AG09319 (cell line): ENCODE data around the gene MESD.

ENCODE experiments used
- DNase-seq: peaks from one replicate; pipeline ENCODE4 v3.0.0-alpha.2; 2010; ENCODE audit warnings: low read depth; ENCODE audit errors: extremely low read depth
- TF ChIP-seq, protein P1 (sequence below): IDR thresholded peaks from 2 replicates; pipeline ENCODE4 v1.5.1; 2011; ENCODE audit warnings: low read depth, mild to moderate bottlenecking, inconsistent platforms, low read length, moderate library complexity

Gene MESD

DNA sequence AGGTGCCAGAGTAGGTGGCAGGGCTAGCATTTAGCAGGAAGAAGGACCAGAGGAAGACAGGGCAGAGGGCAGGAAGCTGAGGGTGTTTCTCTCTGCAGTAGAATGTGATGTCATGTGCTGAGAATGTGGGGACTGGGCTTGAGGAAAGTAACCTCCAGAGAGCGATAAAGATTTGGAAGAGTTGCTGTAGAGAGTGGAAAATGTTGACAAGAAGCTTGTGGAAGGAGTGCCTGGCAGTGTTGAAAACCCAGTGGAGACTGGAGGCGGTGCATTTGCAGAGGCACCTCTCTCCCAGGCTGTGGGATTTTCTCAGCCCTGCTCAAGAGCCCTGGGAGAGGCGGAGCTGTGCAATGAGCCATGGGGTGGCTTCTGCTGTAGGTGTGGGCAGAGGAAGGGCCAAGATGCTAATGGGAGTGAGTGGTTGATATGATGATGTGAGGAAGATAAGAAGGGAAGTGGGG, 54.8 kb downstream of the MESD start:
- DNase-seq: no peak
- TF ChIP-seq, protein P1, sequence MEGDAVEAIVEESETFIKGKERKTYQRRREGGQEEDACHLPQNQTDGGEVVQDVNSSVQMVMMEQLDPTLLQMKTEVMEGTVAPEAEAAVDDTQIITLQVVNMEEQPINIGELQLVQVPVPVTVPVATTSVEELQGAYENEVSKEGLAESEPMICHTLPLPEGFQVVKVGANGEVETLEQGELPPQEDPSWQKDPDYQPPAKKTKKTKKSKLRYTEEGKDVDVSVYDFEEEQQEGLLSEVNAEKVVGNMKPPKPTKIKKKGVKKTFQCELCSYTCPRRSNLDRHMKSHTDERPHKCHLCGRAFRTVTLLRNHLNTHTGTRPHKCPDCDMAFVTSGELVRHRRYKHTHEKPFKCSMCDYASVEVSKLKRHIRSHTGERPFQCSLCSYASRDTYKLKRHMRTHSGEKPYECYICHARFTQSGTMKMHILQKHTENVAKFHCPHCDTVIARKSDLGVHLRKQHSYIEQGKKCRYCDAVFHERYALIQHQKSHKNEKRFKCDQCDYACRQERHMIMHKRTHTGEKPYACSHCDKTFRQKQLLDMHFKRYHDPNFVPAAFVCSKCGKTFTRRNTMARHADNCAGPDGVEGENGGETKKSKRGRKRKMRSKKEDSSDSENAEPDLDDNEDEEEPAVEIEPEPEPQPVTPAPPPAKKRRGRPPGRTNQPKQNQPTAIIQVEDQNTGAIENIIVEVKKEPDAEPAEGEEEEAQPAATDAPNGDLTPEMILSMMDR: no peak

DNA sequence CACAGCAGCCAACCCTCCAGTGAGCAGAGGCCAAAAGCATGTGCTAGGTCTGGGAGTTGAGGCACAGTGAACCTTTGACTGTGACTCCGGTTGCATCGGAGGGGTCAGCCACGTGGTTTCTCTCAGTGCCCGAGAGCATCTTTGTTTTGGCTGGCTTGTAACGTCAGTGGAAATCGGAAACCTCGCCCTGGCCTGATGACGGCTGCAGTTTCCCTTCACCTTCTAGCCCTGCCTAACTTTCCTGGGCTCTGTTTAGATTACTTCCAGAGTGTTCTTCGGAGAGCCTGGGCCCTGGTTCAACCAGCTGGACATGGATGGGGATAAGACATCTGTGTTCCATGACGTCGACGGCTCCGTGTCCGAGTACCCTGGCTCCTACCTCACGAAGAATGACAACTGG, 56.6 kb downstream of the MESD start:
- DNase-seq: no peak
- TF ChIP-seq, protein P1: no peak

DNA sequence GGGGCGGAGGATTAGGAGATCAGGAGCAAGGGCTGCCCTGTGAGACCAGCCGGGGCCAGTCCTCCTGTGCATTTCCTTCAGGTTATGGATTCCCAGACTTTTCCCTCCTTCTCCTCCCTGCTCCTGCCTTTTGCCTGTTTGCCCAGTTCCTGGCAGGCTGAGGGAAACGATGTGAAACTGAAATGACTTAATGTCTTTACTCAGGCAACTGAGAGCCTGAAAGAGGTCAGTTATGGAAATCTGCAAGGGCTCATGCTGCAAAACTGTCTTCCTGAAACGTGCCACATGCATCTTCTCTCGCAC, 57.2 kb downstream of the MESD start:
- TF ChIP-seq, protein P1: no peak
- DNase-seq: no peak

- TF ChIP-seq, protein P1: no peak
- no peak for DNase-seq
Observed at GRCh38 chr15:80931721-80932512, 57.7 kb downstream of the MESD start.

DNA sequence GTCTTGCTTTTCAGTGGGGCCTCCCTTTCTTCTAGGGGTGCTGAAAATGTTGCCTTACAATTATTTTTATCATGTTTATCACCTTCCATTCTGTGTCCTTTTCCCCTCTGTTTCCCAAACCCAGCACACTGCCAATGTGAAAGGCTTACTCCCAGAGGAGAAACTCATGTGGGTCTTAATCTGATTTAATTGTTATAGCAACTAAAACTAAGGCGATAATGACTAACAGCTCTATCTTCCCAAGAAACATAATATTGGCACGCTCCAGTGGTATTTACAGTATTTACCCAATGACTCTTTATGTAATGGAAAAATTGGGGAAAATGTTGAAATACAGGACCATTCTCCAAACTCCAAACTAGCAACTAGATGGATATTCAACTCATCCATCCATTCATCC, 58.4 kb downstream of the MESD start:
- TF ChIP-seq, protein P1: no peak

DNA sequence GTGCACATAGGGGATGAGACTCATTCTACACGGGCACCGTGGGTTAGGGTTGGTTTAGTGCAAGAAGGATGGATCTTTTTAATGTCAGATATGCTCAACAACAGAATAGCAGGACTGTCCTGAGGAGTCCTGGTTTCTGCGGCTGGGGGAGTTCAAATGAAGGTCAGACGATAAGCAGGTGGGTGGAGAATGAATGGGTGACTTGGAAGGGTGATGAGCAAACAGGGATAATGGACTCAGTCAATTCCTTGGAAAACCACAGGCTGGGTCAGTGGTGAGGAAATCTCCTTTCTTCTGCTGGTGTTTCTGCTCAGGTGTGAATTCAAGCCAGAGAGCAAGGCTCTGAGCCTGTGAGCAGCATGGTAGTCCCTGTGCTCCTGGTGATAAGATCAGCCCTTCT, 59.9 kb downstream of the MESD start:
- TF ChIP-seq, protein P1: no peak

More for the DNA sequence above, 58.4 kb downstream of the MESD start:
- DNase-seq: no peak

DNA sequence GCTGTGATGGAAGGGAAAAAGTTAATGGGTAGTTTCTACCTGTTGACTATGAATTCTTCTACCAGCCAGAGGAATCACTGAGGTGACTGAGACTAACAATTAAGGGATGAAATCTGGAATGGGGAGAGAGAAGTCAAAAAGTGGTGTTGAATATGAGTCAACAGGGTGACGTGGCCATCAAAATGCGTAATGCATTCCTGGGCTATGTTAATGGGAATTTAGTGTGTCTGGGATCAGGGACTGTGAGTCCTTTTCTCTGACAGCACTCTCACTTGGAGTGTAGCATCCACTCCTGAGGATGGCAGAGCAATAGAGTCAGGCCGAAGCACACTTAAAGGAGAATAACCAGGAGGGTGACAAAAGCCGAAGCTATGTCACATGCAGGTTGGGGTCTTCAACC, 60.4 kb downstream of the MESD start:
- TF ChIP-seq, protein P1: no peak
- DNase-seq: no peak

More for the DNA sequence above, 59.9 kb downstream of the MESD start:
- no peak for DNase-seq
